Measurements from ENCODE around the gene SCFD2. TPM values are rescaled to one million over a fixed set of nuclear protein-coding genes. Genes with fewer than 3 reads are reported as not detected.

Gene SCFD2
- total RNA-seq, 4 donors from 2014 or later = 13.1 to 27.4 (median 19.8) TPM

DNA sequence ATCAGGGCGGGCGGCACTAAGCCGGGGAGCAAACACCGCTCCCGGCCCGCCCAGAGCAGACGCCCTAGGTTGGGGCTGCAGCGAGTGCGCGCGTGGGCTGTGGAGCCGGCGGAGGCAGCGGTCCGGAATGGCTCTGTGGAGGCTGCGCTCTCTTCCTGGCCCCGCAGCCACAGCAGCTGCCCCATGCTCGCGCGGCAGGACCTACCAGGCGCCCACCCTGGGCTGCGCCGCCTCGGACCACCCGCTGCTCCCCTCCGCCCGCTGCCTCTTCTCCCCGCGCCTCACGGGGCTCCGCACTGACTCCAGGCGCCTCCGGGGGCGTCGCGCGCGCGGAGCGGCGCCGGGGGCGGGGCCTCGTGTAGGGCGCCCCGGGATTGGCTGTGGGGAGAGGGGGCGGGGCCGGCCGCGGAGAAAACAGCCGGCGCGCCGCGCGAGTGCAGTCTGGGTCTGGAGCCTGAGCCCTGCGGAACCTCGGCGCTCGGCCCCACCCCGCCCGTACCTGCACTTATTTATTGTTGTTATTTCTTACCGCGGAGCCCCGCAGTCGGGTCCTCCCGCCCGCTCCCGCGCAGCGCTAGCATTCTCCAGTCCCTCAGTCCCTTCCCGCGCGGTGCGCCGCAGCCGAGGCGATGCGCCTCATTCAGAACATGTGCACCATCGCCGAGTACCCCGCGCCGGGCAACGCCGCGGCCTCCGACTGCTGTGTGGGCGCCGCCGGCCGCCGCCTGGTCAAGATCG, 503.8 kb downstream of the SCFD2 start, which contains the start of gene RASL11B:
TSS of gene RASL11B (plus strand) at position 439 of the 738 bp plus-strand sequence. CDS start at position 630, 191 bp downstream.
- TF ChIP-seq, protein P1, sequence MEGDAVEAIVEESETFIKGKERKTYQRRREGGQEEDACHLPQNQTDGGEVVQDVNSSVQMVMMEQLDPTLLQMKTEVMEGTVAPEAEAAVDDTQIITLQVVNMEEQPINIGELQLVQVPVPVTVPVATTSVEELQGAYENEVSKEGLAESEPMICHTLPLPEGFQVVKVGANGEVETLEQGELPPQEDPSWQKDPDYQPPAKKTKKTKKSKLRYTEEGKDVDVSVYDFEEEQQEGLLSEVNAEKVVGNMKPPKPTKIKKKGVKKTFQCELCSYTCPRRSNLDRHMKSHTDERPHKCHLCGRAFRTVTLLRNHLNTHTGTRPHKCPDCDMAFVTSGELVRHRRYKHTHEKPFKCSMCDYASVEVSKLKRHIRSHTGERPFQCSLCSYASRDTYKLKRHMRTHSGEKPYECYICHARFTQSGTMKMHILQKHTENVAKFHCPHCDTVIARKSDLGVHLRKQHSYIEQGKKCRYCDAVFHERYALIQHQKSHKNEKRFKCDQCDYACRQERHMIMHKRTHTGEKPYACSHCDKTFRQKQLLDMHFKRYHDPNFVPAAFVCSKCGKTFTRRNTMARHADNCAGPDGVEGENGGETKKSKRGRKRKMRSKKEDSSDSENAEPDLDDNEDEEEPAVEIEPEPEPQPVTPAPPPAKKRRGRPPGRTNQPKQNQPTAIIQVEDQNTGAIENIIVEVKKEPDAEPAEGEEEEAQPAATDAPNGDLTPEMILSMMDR (IDR thresholded peaks at IDR 0.05; ENCODE audit: low read depth) = no peak

DNA sequence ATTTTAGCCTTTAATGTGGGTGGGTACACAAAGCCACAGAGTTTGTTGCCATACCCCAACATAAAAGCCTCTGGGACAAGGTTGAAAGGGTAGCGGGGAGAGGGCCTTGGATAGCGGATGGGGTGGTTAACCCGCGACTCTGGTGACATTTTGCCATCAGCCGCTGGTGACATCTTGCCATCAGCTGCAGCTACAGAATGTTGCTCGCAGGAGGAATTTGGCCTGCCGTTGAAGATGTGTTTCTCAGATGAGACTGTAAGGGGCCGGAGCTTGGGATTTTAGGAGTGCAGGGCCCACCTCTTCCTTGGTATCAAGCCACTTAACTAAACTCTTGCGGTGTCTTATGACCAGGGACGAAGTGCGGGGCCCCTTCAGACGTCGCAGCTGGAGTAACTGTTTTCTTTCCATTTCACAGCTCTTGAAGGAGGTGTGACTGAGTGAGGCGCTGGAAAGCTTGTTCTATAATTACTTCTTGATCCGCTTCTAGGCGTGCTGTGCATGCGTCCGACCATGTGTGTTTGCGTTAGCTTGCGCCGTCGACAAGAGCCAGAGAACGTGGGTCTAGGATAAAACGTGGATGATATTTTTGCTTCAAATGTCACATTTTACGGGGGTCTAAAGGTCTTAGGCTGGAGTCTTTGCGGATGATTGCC, 504.6 kb downstream of the SCFD2 start:
- TF ChIP-seq, protein P1 (IDR thresholded peaks at IDR 0.05; ENCODE audit: low read depth) = no peak

DNA sequence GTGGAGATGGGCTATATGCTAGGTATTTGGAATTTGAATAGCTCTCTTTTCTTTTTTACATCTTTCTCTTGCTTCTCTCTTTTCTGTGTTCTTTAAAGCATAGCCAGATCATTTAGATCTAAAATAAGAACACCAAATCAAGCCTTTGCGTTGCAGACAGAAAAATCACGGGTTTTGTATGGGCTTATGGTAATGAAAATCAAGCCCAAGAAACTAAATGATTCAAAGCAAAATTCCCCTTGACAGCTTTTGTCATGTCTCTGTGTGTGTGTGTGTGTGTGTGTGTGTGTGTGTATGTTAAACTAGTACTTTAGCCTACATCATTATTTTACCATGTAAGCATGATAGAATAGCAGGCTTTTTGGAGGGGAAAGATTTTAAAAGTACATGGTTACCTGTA, 505.5 kb downstream of the SCFD2 start:
- TF ChIP-seq, protein P1 (IDR thresholded peaks at IDR 0.05; ENCODE audit: low read depth) = no peak

DNA sequence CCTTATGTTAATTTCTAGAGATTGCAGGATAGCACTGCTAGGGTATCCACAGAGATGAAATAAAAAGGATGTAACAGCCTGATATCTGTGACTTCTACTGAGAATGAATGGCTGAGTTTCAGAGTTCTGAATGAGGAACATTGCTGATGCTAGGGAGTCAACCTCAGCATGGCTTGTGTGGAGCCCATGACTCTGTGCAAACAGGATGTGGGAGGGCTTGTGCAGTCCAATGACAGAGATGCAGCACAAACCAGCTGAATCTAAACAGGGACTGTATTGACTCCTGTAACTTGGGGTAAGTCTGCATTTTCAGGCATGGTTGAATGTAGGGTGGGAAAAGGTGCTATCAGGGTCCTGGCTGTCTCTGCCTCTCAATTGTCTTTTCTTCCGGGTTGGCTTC, 509.1 kb downstream of the SCFD2 start:
- TF ChIP-seq, protein P1 (IDR thresholded peaks at IDR 0.05; ENCODE audit: low read depth) = no peak

DNA sequence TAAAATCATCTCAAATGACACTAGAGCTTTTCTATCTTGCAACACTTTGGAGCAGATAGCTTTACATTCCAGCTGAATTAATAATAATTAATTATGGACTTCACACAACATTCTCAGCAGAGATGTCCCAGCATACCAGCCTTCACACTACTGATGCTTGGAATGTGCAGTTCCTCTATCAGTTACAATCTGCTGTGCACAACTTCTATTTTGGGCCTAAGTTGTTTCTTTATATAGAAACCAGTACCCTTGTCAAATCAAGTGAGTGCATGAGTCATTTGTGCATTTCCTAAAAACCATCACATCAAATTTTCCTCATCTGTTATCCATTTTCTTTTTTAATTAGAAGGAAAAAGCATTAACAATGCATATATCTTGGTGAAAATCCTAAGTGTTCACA, 512.5 kb downstream of the SCFD2 start:
- TF ChIP-seq, protein P1 (IDR thresholded peaks at IDR 0.05; ENCODE audit: low read depth) = no peak

DNA sequence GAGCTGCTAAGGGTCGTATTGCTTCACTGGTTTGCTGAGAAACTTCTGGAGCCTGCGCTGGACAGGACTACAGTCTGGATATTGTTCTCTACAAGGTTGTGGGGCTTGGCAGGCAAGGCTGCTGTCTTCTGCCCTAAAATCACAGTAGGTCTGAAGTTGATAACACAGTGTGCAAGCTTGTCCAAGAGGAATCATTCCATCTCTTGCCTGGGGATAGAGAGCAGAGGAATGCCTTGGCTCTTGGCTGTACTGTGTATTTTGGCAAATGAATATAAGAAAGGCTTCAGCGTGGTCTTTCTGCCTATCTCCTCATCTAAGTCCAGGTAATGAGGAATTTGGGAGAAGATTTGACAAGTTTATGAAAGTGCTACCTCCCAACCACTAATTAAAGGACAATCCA, 513.1 kb downstream of the SCFD2 start:
- TF ChIP-seq, protein P1 (IDR thresholded peaks at IDR 0.05; ENCODE audit: low read depth) = no peak

DNA sequence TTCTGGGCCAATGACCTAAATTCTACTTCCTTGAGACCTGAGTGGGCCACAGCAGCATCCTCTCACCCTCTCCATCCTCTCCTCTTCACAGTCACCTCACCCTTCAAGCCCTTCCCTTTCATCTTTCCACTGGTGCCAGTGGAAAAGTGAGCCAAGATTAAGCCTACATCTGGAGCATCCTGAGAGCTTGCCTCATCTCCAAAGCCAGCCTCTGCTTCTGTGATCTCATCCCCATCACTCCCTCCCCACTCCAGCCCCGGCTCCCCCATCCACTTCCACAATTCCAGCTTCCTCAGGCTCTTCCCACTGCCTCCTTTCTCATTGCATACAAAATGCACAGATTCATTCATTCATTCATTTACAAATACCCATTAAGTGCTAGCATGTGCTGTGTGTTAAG, 513.8 kb downstream of the SCFD2 start:
- TF ChIP-seq, protein P1 (IDR thresholded peaks at IDR 0.05; ENCODE audit: low read depth) = no peak

Measured in subcutaneous adipose tissue (tissue), 4 donors.